GM12878 (cell line): ENCODE measurements around the gene YES1. TPM values are rescaled to one million over a fixed set of nuclear protein-coding genes. Genes with fewer than 3 reads are reported as not detected.

Experiments used
- ATAC-seq: fragments of 200-7000 bp; cut with Tn5 transposase; 3 replicates; pipeline ENCODE4 v1.9.1; 2020; ENCODE audit warnings: mild to moderate bottlenecking, moderate library complexity
- BruUV-seq: library from RNA; stranded (reverse); fragments of 400-500 nt; replicated peaks from 2 replicates; lab custom pipeline; 2021; lab: Mats Ljungman, UMichigan
- CTCF ChIA-PET: fragments of 300-600 bp; sonication (Branson Sonifier 250); formaldehyde crosslinking; extraction: SDS; loops from one replicate; lab custom pipeline; 2021; ENCODE audit warnings: inconsistent platforms; lab: Yijun Ruan, JAX
- POLR2A ChIA-PET: fragments of 350-600 bp; formaldehyde crosslinking; extraction: SDS; loops from one replicate; lab custom pipeline; 2021; ENCODE audit warnings: inconsistent platforms; lab: Charles Lee
- RAD21 ChIA-PET: fragments of 300-600 bp; sonication (Branson Sonifier 250); formaldehyde crosslinking; loops from one replicate; lab custom pipeline; 2023; ENCODE audit warnings: antibody characterized with exemption; ENCODE audit not compliant: unreplicated experiment; lab: Charles Lee
- SMC1A ChIA-PET: fragments of 300-600 bp; sonication (Branson Sonifier 250); formaldehyde crosslinking; loops from one replicate; lab custom pipeline; 2023; ENCODE audit not compliant: unreplicated experiment, uncharacterized antibody; lab: Charles Lee
- DNase-seq: peaks from one replicate; pipeline ENCODE4 v3.0.0-alpha.2; 2011; ENCODE audit warnings: low read depth, low spot score
- FAIRE-seq: peaks from 3 replicates; lab custom pipeline; 2011; peaks lifted over from hg19 to GRCh38; lab: Jason Lieb, UNC
- H2AFZ ChIP-seq: 2 replicates; pipeline ENCODE4 v1.6.0; 2011; ENCODE audit warnings: low read depth, low read length, control low read depth; ENCODE audit not compliant: control insufficient read depth
- H3K27ac ChIP-seq: 2 replicates; pipeline ENCODE4 v1.5.1; 2011; ENCODE audit warnings: control low read depth; ENCODE audit not compliant: control insufficient read depth, insufficient read depth
- H3K27me3 ChIP-seq, 2 experiments: replicated peaks in 1 of 2; 2 replicates each; pipeline versions ENCODE4 v1.6.0 to v1.6.1; 2011; ENCODE audit warnings: low read length in 1 of 2; ENCODE audit not compliant: control insufficient read depth in 2 of 2, insufficient read depth in 2 of 2
- H3K36me3 ChIP-seq, 2 experiments: 2 replicates each; pipeline ENCODE4 v1.5.1; 2011; ENCODE audit warnings: low read length in 1 of 2; ENCODE audit not compliant: control insufficient read depth in 2 of 2, insufficient read depth in 2 of 2
- H3K4me1 ChIP-seq: 2 replicates; pipeline ENCODE4 v1.6.1; 2011; ENCODE audit warnings: mild to moderate bottlenecking, low read length, moderate library complexity, mixed read lengths; ENCODE audit not compliant: control insufficient read depth, insufficient read depth
- H3K4me2 ChIP-seq: 2 replicates; pipeline ENCODE4 v1.6.0; 2011; ENCODE audit warnings: control low read depth; ENCODE audit not compliant: control insufficient read depth, insufficient read depth
- H3K4me3 ChIP-seq: fragments of 200-600 bp; sonication (generic); 2 replicates; pipeline ENCODE4 v1.5.1; 2016
- H3K79me2 ChIP-seq: 2 replicates; pipeline ENCODE4 v1.6.0; 2011; ENCODE audit warnings: low read length; ENCODE audit not compliant: control insufficient read depth, insufficient read depth
- H3K9ac ChIP-seq: 2 replicates; pipeline ENCODE4 v1.8.0; 2011; ENCODE audit warnings: low read length, control low read depth, mixed read lengths; ENCODE audit not compliant: control insufficient read depth, insufficient read depth
- H3K9me3 ChIP-seq: replicated peaks from 3 replicates; pipeline ENCODE4 v1.5.1; 2011; ENCODE audit warnings: mild to moderate bottlenecking, low read length; ENCODE audit not compliant: control insufficient read depth, insufficient read depth
- H4K20me1 ChIP-seq: 2 replicates; pipeline ENCODE4 v1.6.0; 2011; ENCODE audit not compliant: control insufficient read depth, insufficient read depth
- BCL3 ChIP-seq: IDR thresholded peaks from 2 replicates; pipeline ENCODE4 v1.6.1; 2011; ENCODE audit warnings: borderline replicate concordance, low read depth, mild to moderate bottlenecking, moderate library complexity, low read length; ENCODE audit not compliant: insufficient read depth, poor library complexity, severe bottlenecking
- CBX3 ChIP-seq: fragments of 200-600 bp; sonication (generic); IDR thresholded peaks from 2 replicates; pipeline ENCODE4 v1.6.1; 2016; ENCODE audit warnings: low read depth, borderline replicate concordance
- CTCF ChIP-seq, 3 experiments: IDR thresholded peaks in 2 of 3; conservative IDR thresholded peaks in 1 of 3; 2 replicates each; pipeline ENCODE4 v1.5.1; 2011; ENCODE audit warnings: low read depth in 3 of 3, low read length in 3 of 3, mild to moderate bottlenecking in 3 of 3, control low read depth in 2 of 3, moderate library complexity in 2 of 3, inconsistent platforms in 1 of 3, mixed read lengths in 1 of 3; ENCODE audit not compliant: control insufficient read depth in 2 of 3, insufficient read depth in 1 of 3; ENCODE audit errors: extremely low read depth in 1 of 3
- RAD21 ChIP-seq: IDR thresholded peaks from 2 replicates; pipeline ENCODE4 v1.6.1; 2011; ENCODE audit warnings: mild to moderate bottlenecking, low read depth, low read length, moderate library complexity; ENCODE audit not compliant: insufficient read depth
- SMC3 ChIP-seq: IDR thresholded peaks from 2 replicates; pipeline ENCODE4 v1.6.1; 2011; ENCODE audit warnings: low read length, improper control_type of control experiment, borderline replicate concordance
- TCF12 ChIP-seq: IDR thresholded peaks from 2 replicates; pipeline ENCODE4 v1.6.1; 2011; ENCODE audit warnings: low read depth, mild to moderate bottlenecking, low read length
- TCF3 ChIP-seq: IDR thresholded peaks from 2 replicates; pipeline ENCODE4 v1.6.1; 2012; ENCODE audit warnings: low read depth, mild to moderate bottlenecking, low read length, borderline replicate concordance; ENCODE audit not compliant: insufficient read depth
- YY1 ChIP-seq: IDR thresholded peaks from 2 replicates; pipeline ENCODE4 v1.6.1; 2011; ENCODE audit warnings: low read depth, mild to moderate bottlenecking, low read length
- WGBS: methylation state at CpG from one replicate; pipeline ENCODE4 v1.1.6; 2016; ENCODE audit warnings: low lambda C conversion rate; ENCODE audit not compliant: insufficient replicate concordance, insufficient coverage; ENCODE audit errors: missing lambda C conversion rate; 5-methylcytosine and 5-hydroxymethylcytosine counted together
- in situ Hi-C: fragments of 300-500 bp; cut with MboI; formaldehyde crosslinking; loops from 9 replicates; pipeline ENCODE4 v1.14.3; 2018; ENCODE audit warnings: mixed read lengths
- intact Hi-C: fragments of 100-400 bp; cut with micrococcal nuclease; formaldehyde crosslinking; loops from one replicate; pipeline ENCODE4 v1.14.2; 2022; ENCODE audit not compliant: unreplicated experiment
- polyA plus RNA-seq, 11 experiments: library from polyadenylated mRNA; depleted of rRNA in 4 of 11; unstranded in 6 of 11; stranded (reverse) in 5 of 11; fragments of >200 nt; fragmentation: Nextera tagmentation in 4 of 11; fragmentation: Illumina TruSeq in 1 of 11; extraction: Ambion mirVana in 4 of 11; extraction: Trizol in 1 of 11; gene quantifications; 1 replicate in 1 of 11; 2 replicates in 10 of 11; pipeline versions ENCODE4 v1.2.1 to v1.2.3, GENCODE V29; 2011 to 2016; ENCODE audit warnings: inconsistent platforms in 2 of 11, missing spikeins in 2 of 11, low read depth in 1 of 11
- total RNA-seq, 4 experiments: library from RNA; depleted of rRNA in 3 of 4; stranded (reverse); fragments of >200 nt in 3 of 4; fragmentation: Illumina TruSeq in 1 of 4; extraction: Trizol in 1 of 4; gene quantifications; 2 replicates each; pipeline versions ENCODE4 v1.2.1 to v1.2.3, GENCODE V29; 2013 to 2021

The YES1 gene
- total and polyA plus RNA-seq, 10 of the 15 experiments (the other 5 are each of a cell fraction or from before 2014, with no cell fraction given), result 2.3 to 7.9 (median 5.8) TPM

GRCh38 chr18:839224-840022, 27.4 kb upstream of the YES1 start:
- FAIRE-seq (peak; percentile 65), ATAC-seq (peak; percentile 100), DNase-seq (peak; percentile 25)
- intact Hi-C loops, result loop anchor here (1.0 to 10.0 kb wide), 3 partner anchors 97 to 575 kb away; partner anchors contain the start of gene THOC1
- H3K9ac ChIP-seq, result no peak overlapping the region
- no peak overlapping the region for H3K27ac ChIP-seq
- H3K4me3 ChIP-seq, result no peak overlapping the region
- H2AFZ ChIP-seq, result 0 out of 2 replicates have a peak overlapping the region, but pooled peaks have one; percentile 10
- SMC1A ChIA-PET, result interaction anchor here (0.6 to 3.6 kb wide), 15 partner anchors 9 to 221 kb away, joined by 3 to 30 read pairs (median 3); no protein-coding TSS in a partner anchor
- RAD21 ChIA-PET, result interaction anchor here (0.6 to 3.3 kb wide), 12 partner anchors 9 to 344 kb away, joined by 3 to 38 read pairs (median 4); no protein-coding TSS in a partner anchor
- no peaks in the 10 kb centered on the region for H3K36me3 ChIP-seq
- TF ChIP-seq BCL3, result no peak
- TF ChIP-seq TCF3, result 0 out of 2 replicates have a peak, but pooled peaks have one; percentile 50
- TF ChIP-seq TCF12, result peak; percentile 47; the same call in 1 of the 2 replicates
- TF ChIP-seq YY1, result 0 out of 2 replicates have a peak, but pooled peaks have one; percentile 43
- no peak for TF ChIP-seq CBX3
- peak; percentile 68 for TF ChIP-seq RAD21
- TF ChIP-seq SMC3, result peak; percentile 76
- peak; percentile 93 to 96 (median 96); a peak in 5 of 6 replicates for TF ChIP-seq CTCF (IDR thresholded peaks at IDR 0.05 in 2 of 3, conservative IDR thresholded peaks at IDR 0.05 in 1 of 3; ENCODE audit: control insufficient read depth in 2 of 3, extremely low read depth in 1 of 3, insufficient read depth in 1 of 3, low read depth in 3 of 3, low read length in 3 of 3)
- H3K79me2 ChIP-seq, result no peaks in the 10 kb centered on the region
- WGBS, result 16% methylated on average over 14 of the region's 14 CpGs
- H4K20me1 ChIP-seq, result no peaks in the 10 kb centered on the region
- in situ Hi-C loops, result no loop called here
- BruUV-seq, result no TSS peak
- CTCF ChIA-PET, result interaction anchor here (0.6 to 4.9 kb wide), 52 partner anchors 8 to 1708 kb away, joined by 3 to 97 read pairs (median 4); partner anchors contain the start of gene THOC1
- no peaks in the 10 kb centered on the region for H3K9me3 ChIP-seq
- 0 out of 2 replicates have a peak overlapping the region, but pooled peaks have one; percentile 25 for H3K4me2 ChIP-seq
- no peaks in the 10 kb centered on the region for H3K27me3 ChIP-seq
- POLR2A ChIA-PET, result no interaction called here
- no peaks in the 10 kb centered on the region for H3K4me1 ChIP-seq
